ENCODE data around the gene CAMKMT.

CAMKMT gene

DNA sequence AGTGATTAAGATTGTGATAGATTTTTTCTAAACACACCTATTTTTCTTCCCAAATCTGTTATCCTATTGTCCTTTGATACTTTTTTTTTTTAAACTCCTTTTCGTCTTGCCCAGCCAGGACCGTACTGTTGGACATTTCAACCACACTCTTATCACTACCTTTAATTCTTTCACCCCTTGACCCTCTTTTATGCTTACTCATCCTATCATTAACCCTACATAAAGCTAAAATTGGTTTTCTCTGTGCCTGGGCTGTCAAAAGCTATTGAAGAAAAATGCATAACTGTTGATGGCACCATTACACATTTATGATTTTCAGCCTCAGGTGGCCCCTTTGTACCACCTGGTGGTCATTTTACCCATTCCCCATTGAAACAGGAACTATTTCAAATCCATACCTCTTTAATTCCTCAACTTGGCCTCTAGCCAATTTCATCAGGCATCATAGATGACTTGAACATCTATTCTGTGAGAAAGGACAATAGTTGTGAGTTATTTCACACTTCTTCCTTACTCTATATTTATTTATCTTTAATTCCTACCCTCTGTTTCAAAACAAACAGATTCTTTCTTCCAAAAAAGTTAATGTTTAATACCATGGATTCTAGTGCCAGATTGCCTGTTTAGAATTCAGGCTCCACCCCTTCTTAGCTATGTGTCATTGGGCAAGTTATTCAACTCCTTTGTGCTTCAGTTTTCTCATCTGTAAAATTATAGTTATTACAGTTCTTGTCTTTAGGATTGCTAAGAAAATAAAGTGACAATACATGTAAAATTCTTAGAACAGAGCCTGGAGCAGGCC, 258.6 kb downstream of the CAMKMT start:
- no peaks in the 10 kb centered on the region for H3K9me3 ChIP-seq (ENCODE audit: control insufficient read depth, insufficient read depth, low read depth, low read length)
- no peaks in the 10 kb centered on the region for H3K27me3 ChIP-seq (ENCODE audit: control insufficient read depth, insufficient read depth, low read length)
- H3K36me3 ChIP-seq (ENCODE audit: control insufficient read depth, insufficient read depth, low read length): no peaks in the 10 kb centered on the region
- H3K4me3 ChIP-seq (ENCODE audit: low read depth, low read length): no peak overlapping the region
- H3K27ac ChIP-seq (ENCODE audit: low read depth, low read length): no peak overlapping the region
- H3K9ac ChIP-seq (ENCODE audit: low read length): no peak overlapping the region
- peaks cover 6% of the 10 kb centered on the region; the same call in 1 of the 2 replicates for H3K4me1 ChIP-seq (ENCODE audit: control insufficient read depth, insufficient read depth, low read length)

DNA sequence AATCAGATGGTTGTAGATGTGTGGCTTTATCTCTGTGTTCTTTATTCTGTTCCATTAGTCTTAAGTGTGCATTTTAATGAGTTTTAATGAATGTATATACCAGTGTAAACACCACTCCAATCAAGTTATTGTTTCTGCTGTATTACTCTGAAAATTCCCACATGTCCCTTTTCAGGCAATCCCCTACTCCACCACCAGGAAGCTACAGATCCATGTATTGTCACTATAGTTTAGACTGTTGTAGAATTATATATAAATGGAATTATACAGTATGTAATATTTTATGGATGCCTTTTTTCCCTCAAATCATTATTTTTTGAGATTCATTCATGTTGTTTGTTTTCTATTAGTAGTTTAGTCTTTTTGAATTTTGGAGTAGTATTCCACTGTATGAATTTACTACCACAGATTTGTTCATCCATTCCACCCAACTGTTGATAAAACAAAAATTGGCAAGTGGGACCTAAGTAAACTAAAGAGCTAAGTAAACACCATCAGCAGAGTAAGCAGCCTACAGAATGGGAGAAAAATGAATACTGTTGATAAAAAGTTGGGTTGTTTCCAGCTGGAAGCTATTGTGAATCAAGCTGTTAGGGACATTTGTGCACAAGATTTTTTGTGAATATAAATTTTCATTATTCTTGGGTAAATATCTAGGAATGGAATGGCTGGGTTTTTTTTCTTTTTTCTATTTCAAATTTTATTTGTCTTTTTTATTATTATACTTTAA, 262.0 kb downstream of the CAMKMT start:
- Histone ChIP-seq H3K27ac (ENCODE audit: low read depth, low read length) (no peak overlapping the region), H3K9me3 (ENCODE audit: control insufficient read depth, insufficient read depth, low read depth, low read length) (no peaks in the 10 kb centered on the region), H3K4me3 (ENCODE audit: low read depth, low read length) (no peak overlapping the region), H3K27me3 (ENCODE audit: control insufficient read depth, insufficient read depth, low read length) (no peaks in the 10 kb centered on the region), H3K9ac (ENCODE audit: low read length) (no peak overlapping the region), H3K4me1 (ENCODE audit: control insufficient read depth, insufficient read depth, low read length) (no peaks in the 10 kb centered on the region), H3K36me3 (ENCODE audit: control insufficient read depth, insufficient read depth, low read length) (no peaks in the 10 kb centered on the region)

- Histone ChIP-seq H3K36me3 (ENCODE audit: control insufficient read depth, insufficient read depth, low read length) (no peaks in the 10 kb centered on the region), H3K4me1 (ENCODE audit: control insufficient read depth, insufficient read depth, low read length) (no peaks in the 10 kb centered on the region), H3K27ac (ENCODE audit: low read depth, low read length) (no peak overlapping the region)
These were observed 266.6 kb downstream of the CAMKMT start for GRCh38 chr2:44628297-44628696.

DNA sequence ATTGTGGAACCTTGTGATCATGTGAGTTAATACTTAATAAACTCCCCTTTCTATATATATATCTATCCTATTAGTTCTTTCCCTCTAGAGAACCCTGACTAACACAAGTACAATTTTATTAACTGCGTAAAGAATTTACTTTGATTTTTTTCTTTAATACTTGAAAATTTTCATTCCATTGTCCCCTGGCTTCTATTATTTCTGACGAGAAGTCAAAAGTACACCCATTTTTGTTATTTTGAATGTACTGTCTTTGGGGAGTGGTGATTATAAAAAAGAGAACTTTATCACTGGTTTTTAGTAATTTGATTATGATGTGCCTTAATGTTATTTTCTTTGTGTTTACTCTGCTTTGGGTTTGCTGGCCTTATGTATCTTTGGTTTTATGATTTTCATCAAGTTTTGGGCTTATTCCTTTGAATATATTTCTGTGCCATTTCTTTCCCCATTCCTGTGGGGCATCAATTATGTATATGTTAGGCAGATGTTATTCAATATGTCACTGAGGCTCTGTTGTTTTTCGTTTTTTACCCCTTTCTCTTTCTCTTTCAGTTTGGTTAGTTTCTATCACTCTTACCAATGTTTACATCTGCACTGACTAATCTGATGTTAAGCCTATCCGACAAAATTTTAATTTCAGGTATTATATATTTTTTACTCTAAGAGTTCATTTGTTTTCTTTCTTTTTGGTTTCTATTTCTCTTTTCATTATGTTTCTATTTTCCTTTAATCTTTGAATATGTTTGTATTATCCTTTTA, 271.4 kb downstream of the CAMKMT start:
- Histone ChIP-seq H3K9me3 (ENCODE audit: control insufficient read depth, insufficient read depth, low read depth, low read length) (peaks cover 16% of the 10 kb centered on the region), H3K27me3 (ENCODE audit: control insufficient read depth, insufficient read depth, low read length) (no peaks in the 10 kb centered on the region), H3K36me3 (ENCODE audit: control insufficient read depth, insufficient read depth, low read length) (no peaks in the 10 kb centered on the region), H3K4me1 (ENCODE audit: control insufficient read depth, insufficient read depth, low read length) (peaks cover 2% of the 10 kb centered on the region), H3K27ac (ENCODE audit: low read depth, low read length) (no peak overlapping the region), H3K9ac (ENCODE audit: low read length) (no peak overlapping the region), H3K4me3 (ENCODE audit: low read depth, low read length) (no peak overlapping the region)

More at GRCh38 chr2:44628297-44628696, 266.6 kb downstream of the CAMKMT start:
- H3K9ac ChIP-seq (ENCODE audit: low read length): no peak overlapping the region
- no peak overlapping the region for H3K4me3 ChIP-seq (ENCODE audit: low read depth, low read length)
- H3K27me3 ChIP-seq (ENCODE audit: control insufficient read depth, insufficient read depth, low read length): no peaks in the 10 kb centered on the region
- H3K9me3 ChIP-seq (ENCODE audit: control insufficient read depth, insufficient read depth, low read depth, low read length): peaks cover 10% of the 10 kb centered on the region

- Histone ChIP-seq H3K4me1 (ENCODE audit: control insufficient read depth, insufficient read depth, low read length) (peaks cover 12% of the 10 kb centered on the region), H3K27ac (ENCODE audit: low read depth, low read length) (no peak overlapping the region), H3K36me3 (ENCODE audit: control insufficient read depth, insufficient read depth, low read length) (no peaks in the 10 kb centered on the region), H3K9me3 (ENCODE audit: control insufficient read depth, insufficient read depth, low read depth, low read length) (peaks cover 16% of the 10 kb centered on the region), H3K4me3 (ENCODE audit: low read depth, low read length) (no peak overlapping the region), H3K27me3 (ENCODE audit: control insufficient read depth, insufficient read depth, low read length) (no peaks in the 10 kb centered on the region), H3K9ac (ENCODE audit: low read length) (no peak overlapping the region)
These were observed 274.0 kb downstream of the CAMKMT start for GRCh38 chr2:44635725-44636124.

GRCh38 chr2:44638649-44639048, 276.9 kb downstream of the CAMKMT start:
- Histone ChIP-seq H3K36me3 (ENCODE audit: control insufficient read depth, insufficient read depth, low read length) (no peaks in the 10 kb centered on the region), H3K9ac (ENCODE audit: low read length) (no peak overlapping the region), H3K4me1 (ENCODE audit: control insufficient read depth, insufficient read depth, low read length) (peaks cover 12% of the 10 kb centered on the region), H3K27ac (ENCODE audit: low read depth, low read length) (no peak overlapping the region), H3K4me3 (ENCODE audit: low read depth, low read length) (no peak overlapping the region), H3K27me3 (ENCODE audit: control insufficient read depth, insufficient read depth, low read length) (no peaks in the 10 kb centered on the region), H3K9me3 (ENCODE audit: control insufficient read depth, insufficient read depth, low read depth, low read length) (0 out of 2 replicates have a peak, but pooled peaks cover 3% of the 10 kb centered on the region)

DNA sequence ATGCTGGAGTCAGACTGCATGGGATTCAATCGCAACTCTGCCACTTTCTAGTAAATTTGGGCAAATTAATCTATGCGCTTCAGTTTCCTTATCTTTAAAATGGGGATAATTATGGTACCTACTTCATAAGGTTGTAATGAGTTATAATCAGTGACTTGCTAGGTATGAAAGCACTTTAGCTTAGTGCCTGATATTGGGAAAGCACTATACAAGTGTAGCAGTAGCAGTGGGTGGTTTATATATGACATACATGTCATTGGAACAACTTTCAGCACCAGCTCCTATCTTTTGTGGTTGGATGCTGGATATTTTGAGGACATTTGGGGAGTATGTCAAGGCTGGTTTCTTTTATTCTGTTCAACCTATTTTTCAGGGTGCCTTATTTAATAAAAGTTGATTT, 277.7 kb downstream of the CAMKMT start:
- H3K9me3 ChIP-seq (ENCODE audit: control insufficient read depth, insufficient read depth, low read depth, low read length): no peaks in the 10 kb centered on the region
- peaks cover 12% of the 10 kb centered on the region for H3K4me1 ChIP-seq (ENCODE audit: control insufficient read depth, insufficient read depth, low read length)
- H3K4me3 ChIP-seq (ENCODE audit: low read depth, low read length): no peak overlapping the region
- H3K36me3 ChIP-seq (ENCODE audit: control insufficient read depth, insufficient read depth, low read length): no peaks in the 10 kb centered on the region
- no peak overlapping the region for H3K9ac ChIP-seq (ENCODE audit: low read length)
- no peak overlapping the region for H3K27ac ChIP-seq (ENCODE audit: low read depth, low read length)
- no peaks in the 10 kb centered on the region for H3K27me3 ChIP-seq (ENCODE audit: control insufficient read depth, insufficient read depth, low read length)

DNA sequence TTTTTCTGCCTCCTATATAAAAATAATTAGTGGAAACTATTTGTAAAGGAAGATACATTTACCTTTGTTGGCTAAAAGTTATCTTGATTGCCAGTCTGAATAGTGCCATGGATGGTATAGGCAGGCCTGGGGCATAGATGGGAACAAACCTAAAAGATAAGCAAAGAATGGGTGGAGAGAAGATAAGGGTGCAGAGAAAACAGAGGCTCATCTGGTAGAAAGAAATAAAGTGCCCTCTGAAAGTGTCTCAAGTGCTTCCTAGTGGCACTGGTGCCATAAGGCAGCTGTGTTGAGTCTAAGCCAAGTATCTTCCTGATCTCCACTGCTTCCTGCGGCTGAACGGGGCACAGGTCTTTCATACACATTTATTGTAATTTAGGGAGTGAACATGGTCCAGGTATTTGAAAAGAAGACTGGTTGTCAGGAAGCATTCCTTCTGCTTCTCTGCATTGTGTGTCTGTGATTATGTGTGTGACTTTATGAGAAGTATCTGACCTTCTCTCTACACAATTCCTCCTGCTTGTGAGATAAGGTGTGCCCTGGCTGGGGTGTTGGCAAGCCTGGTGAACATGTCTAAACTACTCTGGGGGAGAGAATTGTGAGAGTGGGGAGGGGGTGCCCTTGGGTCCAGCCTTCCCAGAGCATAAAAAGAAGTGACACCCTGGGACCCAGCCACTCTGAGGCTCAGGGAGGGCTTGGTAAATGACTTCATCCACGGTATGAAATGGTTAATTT, 280.5 kb downstream of the CAMKMT start:
- no peak overlapping the region for H3K27ac ChIP-seq (ENCODE audit: low read depth, low read length)
- peaks cover 16% of the 10 kb centered on the region for H3K4me1 ChIP-seq (ENCODE audit: control insufficient read depth, insufficient read depth, low read length)
- H3K4me3 ChIP-seq (ENCODE audit: low read depth, low read length): no peak overlapping the region
- H3K9ac ChIP-seq (ENCODE audit: low read length): no peak overlapping the region
- no peaks in the 10 kb centered on the region for H3K36me3 ChIP-seq (ENCODE audit: control insufficient read depth, insufficient read depth, low read length)
- H3K9me3 ChIP-seq (ENCODE audit: control insufficient read depth, insufficient read depth, low read depth, low read length): no peaks in the 10 kb centered on the region
- no peaks in the 10 kb centered on the region for H3K27me3 ChIP-seq (ENCODE audit: control insufficient read depth, insufficient read depth, low read length)

DNA sequence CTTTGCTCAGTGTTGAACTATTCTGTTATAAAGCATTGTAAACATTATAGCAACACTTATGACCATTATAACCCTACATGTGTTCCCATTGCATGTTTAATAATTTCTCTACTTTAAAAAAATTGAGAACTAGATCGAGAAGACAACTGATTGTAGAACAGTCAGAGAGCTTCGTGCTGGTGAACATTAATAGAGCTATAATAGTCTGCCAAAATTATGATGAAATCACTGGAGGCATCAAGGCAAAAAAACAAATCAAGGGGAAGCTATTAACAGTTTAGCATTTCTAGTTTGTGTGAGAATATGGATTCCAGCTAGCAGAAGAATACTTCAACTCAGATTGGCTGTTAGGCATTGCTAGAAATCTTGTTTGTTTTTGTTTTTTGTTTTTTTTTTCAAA, 284.2 kb downstream of the CAMKMT start:
- no peak overlapping the region for H3K9ac ChIP-seq (ENCODE audit: low read length)
- H3K36me3 ChIP-seq (ENCODE audit: control insufficient read depth, insufficient read depth, low read length): no peaks in the 10 kb centered on the region
- H3K27ac ChIP-seq (ENCODE audit: low read depth, low read length): no peak overlapping the region
- H3K27me3 ChIP-seq (ENCODE audit: control insufficient read depth, insufficient read depth, low read length): no peaks in the 10 kb centered on the region
- no peak overlapping the region for H3K4me3 ChIP-seq (ENCODE audit: low read depth, low read length)
- H3K4me1 ChIP-seq (ENCODE audit: control insufficient read depth, insufficient read depth, low read length): peaks cover 14% of the 10 kb centered on the region
- no peaks in the 10 kb centered on the region for H3K9me3 ChIP-seq (ENCODE audit: control insufficient read depth, insufficient read depth, low read depth, low read length)

- Histone ChIP-seq H3K4me3 (ENCODE audit: low read depth, low read length) (no peak overlapping the region), H3K27me3 (ENCODE audit: control insufficient read depth, insufficient read depth, low read length) (no peaks in the 10 kb centered on the region), H3K9me3 (ENCODE audit: control insufficient read depth, insufficient read depth, low read depth, low read length) (no peaks in the 10 kb centered on the region), H3K27ac (ENCODE audit: low read depth, low read length) (no peak overlapping the region), H3K4me1 (ENCODE audit: control insufficient read depth, insufficient read depth, low read length) (peaks cover 21% of the 10 kb centered on the region), H3K36me3 (ENCODE audit: control insufficient read depth, insufficient read depth, low read length) (no peaks in the 10 kb centered on the region), H3K9ac (ENCODE audit: low read length) (no peak overlapping the region)
These were observed 287.6 kb downstream of the CAMKMT start for GRCh38 chr2:44649381-44649780.
